Measurements from ENCODE around the gene DNASE1L2.
"Not testable (repeated sequence)": the region's sequence is repeated elsewhere in the genome, so short reads cannot be mapped to it uniquely, and the experiment has no call there.

The DNASE1L2 gene

DNA sequence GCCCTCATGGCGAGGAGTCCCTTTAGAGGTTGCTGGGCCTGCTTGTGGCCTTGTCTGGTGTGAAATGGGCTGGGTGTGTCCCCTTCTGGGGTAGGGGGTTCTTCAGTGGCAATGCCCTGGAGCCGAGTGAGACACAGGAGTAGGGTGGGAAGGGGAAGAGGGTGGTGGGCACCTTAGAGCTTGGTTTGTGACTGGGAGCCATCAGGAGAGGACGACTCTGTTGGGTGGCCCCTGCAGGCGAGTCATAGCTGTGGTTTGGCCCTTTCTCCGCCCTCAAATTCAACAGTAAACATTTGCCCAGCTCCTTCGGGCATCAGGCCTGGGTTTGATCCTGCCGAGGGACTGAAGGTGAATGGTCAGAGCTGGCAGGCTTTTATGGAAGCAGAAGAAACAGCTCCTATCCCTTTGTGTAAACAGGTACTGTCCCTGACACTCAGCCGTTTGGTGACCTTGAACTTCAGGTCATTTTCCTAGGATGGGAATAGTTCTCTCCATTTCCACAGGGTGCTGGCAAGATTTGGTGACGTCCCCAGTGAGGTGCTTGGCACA is 9.9 kb upstream of the DNASE1L2 start:
- no peak for DNase-seq

DNA sequence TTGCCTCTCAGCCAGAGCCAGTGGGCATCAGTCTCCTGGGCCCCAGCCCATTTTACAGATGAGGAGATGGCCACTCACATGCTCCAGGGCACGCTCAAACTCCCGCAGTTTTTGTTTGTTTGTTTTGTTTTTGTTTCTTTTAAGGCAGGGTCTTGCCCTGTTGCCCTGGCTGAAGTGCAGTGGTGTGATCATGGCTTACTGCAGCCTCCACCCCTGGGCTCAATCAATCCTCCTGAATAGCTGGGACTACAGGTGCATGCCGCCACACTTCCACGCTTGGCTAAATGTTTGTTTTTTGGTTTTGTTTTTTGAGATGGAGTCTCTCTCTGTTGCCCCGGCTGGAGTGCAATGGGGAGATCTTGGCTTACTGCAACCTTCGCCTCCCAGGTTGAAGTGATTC is 9.3 kb upstream of the DNASE1L2 start:
- no peak for DNase-seq

DNA sequence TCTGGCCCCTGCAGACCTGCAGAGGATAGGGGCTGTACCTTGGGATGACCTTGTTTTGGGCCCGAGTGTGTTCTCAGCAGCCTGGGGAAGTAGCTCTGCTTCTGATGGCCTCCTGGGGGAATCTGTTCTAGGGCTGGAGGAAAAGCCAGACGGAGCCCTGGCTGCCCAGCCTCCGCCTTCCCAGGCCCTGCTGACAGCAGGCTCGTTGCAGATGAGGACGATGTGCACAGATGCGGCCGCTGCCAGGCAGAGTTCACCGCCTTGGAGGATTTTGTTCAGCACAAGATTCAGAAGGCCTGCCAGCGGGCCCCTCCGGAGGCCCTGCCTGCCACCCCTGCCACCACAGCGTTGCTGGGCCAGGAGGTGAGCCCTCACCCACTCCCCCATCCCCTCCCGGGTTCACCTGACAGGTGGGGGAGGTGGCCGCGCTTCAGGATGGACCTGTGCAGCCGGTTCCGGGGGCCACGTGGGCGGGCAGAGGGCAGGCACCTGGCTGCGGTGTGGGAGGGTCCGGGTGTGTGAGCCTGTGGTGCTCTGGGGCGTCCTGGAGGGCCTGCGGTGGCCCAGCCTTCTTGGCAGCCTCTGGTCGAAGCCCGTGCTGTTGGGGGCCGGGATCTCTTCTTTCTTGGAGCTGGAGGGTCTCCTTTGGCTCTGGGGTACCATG is 8.0 kb upstream of the DNASE1L2 start:
- no peak for DNase-seq

DNA sequence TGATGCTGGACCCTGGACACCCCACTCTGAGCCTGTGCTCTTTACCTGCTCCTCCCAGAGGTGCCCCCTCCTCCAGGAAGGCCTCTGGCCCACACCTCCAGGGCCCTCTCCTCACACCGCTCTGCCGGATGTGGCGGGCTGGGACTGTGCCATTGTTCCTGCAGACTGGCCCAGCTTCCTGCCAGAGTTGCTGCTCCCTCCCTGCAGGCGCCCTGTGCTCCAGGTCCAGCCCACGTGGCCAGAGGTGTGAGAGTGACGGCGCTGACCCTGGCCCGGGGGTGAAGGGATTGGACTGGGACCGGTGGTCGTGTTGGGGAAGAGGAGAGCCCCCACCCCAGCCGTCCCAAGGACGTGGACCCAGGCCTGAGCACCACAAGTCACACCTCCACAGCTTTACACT is 7.2 kb upstream of the DNASE1L2 start:
- no peak for DNase-seq

DNA sequence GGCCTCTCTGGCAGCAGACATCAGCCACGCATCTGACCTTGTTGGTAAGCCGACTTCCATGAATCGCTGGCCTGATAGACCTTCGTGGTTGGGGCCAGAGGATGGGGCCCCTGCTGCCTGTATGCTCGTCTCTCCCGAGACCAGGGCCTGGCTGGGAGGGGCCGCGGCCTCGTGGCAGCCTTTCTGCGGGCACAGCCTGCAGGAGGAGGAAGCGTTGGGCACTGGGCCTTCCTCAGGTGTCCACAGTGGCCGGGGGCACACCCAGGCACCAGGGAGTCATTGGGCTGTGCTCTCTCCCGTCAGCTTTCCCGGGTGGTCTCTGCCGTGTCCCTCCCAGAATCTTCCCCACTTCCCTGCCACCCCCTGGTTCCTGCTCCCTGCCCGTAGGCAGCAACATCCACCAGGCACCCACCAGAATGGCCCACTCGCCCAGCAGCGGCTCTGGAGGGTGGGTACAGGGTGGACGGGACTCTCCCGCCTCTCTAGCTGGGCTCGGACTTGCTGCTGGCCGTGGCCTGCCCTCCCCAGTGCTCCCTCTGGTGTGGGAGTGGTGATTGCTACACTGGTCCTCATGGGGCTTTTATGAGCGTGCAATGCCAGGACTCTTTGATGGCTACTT is 6.5 kb upstream of the DNASE1L2 start:
- DNase-seq = no peak

DNA sequence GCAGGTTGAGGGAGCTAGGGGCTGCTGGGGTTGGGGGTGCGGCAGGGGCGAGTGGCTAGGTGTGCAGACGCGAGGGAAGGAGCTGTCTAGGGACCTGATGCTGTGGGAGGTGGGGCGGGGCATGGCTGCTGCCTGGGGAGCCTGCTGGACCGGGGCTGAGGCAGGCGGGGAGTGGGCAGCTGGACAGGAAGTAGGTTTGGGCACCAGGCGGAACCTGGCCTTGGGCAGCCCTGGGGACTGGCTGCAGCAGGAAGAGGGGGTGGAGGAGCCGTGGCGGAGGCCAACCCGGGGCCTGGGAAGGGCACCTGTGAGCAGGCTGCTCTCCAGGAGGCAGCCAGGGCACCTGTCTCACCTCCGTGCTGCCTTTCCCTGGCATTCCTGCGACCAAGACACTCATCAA is 5.9 kb upstream of the DNASE1L2 start:
- DNase-seq = no peak

DNA sequence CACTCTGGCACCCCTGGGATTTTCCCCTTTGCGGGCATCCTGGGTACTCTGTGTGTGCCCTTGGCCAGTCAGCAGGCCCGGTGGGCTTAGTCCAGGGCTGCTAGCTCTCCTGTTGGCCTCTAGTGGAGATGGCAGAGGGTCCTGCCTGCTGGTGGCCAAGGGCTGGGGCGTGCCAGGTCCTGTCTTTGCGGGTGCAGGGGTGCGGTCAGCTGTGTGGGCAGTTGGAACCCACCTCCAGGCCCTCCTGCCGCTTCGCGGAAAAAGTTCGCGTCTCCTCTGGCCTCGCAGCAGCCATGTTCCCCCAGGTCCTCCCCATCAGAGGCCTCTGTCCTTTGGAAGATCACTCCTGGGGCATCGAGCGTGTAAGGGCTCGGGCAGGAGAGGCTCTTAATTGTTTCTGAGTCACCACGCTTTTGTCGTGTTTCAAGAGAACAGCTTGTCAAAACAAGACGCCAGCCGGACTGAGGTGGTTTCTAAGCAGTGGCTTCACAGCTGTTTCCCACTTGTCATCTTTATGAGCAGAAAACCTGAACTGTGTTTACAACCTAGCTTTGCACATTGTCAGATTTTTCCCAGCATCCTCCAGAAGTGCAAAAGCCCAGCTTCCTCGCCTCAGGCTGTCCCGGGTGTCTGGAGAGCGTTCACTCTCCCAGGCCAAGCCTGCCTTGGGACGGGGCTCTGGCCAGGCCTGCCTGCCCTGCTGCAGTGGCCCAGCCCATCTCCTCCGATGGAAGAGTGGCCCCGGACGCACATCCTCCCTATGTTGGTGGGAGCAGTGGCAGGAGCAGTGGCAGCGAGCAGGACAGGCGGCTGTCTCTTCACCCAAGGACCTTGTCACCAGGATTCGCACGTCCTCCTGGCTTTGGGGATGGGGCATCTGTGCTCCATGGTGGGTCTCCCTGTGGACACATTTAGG is 5.0 kb upstream of the DNASE1L2 start:
- no peak for DNase-seq

DNA sequence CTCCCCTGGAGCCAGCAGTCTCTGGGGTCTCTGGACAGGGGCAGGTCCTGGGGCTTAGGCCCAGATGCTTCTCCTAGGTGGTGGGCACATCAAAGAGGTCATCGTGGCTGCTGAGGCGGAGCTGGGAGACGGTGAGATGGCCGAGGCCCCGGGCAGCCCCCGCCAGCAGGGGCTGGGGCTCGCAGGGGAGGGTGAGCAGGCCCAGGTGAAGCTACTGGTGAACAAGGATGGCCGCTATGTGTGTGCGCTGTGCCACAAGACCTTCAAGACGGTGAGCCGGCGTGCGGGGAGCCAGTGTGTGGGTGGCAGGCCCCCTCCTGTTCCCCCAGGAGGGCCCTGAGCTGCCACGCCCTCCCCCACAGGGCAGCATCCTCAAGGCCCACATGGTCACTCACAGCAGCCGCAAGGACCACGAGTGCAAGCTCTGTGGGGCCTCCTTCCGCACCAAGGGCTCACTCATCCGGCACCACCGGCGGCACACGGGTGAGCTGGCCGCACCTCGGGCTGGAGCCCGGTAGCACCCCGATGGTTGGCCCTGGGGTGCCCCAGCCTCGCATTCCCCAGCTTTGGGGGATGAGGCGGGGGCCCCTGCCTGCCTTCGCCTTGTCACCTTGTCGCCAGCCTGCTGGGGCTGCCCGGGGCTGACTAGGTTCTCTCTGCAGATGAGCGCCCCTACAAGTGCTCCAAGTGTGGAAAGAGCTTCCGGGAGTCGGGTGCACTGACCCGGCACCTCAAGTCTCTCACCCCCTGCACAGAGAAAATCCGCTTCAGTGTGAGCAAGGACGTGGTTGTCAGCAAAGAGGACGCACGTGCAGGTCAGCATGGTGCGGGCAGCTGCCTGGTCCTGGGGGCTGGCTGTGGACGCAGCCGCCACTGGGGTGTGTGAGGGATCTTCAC is 3.9 kb upstream of the DNASE1L2 start:
- no peak for DNase-seq

DNA sequence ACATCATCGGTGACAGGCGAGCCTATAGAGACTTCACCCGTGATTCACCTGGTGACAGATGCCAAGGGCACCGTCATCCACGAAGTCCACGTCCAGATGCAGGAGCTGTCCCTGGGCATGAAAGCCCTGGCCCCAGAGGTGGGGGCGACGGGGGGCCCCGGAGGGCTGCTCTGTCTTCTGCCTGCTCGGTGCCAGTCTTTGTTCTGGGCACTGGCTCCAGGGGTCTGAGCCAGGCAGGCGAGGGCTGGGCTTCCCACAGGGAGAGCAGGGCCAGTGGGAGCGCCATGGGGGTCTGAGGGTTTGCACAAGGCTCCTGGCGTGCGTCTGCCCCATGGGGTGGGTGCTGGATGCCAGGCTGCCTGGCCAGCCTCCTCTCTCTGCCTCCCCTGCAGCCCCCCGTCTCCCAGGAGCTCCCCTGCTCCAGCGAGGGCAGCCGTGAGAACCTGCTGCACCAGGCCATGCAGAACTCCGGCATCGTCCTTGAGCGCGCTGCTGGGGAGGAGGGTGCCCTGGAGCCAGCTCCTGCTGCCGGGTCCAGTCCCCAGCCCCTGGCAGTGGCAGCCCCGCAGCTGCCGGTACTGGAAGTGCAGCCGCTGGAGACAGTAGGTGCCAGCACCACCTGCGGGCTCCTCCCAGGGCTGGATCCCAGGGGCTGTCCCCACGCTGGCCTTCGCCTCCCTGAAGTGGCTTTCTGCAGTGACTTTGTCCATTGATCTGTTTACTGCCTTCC is 3.0 kb upstream of the DNASE1L2 start:
- no peak for DNase-seq

DNA sequence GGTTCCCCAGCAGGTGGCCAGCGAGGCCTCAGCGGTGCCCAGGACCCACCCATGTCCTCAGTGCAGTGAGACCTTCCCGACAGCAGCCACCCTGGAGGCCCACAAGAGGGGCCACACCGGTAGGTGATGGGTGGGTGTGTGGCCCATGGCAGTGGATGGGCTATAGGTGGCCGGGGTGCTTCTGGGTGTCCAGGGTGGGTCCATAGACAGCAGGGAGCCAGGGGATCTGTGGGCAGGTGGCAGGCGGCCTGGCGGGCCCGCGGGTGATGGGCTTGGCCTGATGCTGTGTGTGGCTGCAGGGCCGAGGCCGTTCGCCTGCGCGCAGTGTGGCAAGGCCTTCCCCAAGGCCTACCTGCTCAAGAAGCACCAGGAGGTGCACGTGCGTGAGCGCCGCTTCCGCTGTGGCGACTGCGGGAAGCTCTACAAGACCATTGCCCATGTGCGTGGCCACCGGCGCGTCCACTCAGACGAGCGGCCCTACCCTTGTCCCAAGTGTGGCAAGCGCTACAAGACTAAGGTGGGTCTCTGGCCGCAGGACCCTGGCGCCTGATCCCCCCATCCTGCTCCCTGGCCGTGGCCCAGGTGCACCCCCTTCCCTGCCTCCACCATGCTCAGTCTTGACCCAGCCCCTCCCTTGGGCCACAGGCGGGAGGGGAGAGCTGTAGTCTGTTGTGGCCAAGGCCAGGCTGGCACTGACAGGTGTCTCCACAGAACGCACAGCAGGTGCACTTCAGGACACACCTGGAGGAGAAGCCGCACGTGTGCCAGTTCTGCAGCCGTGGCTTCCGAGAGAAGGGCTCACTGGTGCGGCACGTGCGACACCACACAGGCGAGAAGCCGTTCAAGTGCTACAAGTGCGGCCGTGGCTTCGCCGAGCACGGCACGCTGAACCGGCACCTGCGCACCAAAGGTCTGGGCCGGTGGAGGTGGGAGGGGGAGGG is 2.1 kb upstream of the DNASE1L2 start:
- DNase-seq = no peak

DNA sequence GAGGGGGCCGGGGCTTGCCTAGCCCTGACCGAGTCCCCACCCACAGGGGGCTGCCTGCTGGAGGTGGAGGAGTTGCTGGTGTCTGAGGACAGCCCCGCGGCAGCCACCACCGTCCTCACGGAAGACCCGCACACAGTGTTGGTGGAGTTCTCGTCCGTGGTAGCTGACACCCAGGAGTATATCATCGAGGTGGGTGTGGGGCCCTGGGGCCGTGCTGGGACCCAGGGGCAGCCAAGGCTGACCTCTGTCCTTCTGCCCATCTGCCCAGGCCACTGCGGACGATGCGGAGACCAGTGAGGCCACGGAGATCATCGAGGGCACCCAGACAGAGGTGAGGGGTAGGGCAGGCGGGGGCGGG is 1.5 kb upstream of the DNASE1L2 start:
- DNase-seq = no peak

DNA sequence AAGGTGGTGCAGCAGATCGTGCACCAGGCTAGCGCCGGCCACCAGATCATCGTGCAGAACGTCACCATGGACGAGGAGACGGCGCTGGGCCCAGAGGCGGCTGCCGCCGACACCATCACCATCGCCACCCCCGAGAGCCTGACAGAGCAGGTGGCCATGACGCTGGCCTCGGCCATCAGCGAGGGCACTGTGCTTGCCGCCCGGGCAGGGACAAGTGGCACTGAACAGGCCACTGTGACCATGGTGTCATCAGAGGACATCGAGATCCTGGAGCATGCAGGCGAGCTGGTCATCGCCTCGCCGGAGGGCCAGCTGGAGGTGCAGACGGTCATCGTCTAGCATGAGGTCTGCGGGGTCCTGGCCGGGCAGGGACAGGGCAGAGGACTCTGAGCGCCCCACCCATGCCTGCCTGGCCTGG is 1.0 kb upstream of the DNASE1L2 start:
- DNase-seq = no peak

DNA sequence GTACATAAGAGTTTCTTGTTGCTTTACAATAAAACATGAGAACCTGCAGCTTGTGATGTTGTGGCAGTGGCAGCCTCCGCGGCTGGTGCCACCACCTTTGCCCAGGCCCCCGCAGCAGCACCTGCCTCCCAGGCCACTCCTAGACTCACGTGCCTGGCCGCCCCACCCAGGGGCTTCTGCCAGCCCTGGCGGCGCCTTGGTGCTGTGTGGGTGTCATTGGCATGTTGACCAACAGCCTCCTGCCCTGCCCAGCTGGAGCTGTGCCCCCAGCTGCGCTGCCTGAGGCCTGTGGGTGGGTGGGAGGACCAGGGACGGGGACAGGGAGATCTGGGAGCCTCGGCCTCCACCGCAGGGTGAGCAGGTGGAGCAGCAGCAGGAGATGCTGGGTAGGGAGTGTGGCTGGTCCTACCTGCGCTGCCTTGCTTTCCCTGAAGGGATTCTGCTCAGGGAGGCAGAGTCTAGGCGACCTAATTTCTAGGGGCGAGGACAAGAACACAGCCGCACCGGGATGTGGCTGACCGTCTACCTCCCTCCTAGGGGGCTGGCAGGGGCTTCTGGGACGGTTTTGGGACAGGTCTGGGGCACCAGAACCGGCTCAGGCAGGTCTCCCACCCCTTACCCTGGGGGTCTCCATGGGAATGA is 428 bp upstream of the DNASE1L2 start:
- DNase-seq = no peak

DNA sequence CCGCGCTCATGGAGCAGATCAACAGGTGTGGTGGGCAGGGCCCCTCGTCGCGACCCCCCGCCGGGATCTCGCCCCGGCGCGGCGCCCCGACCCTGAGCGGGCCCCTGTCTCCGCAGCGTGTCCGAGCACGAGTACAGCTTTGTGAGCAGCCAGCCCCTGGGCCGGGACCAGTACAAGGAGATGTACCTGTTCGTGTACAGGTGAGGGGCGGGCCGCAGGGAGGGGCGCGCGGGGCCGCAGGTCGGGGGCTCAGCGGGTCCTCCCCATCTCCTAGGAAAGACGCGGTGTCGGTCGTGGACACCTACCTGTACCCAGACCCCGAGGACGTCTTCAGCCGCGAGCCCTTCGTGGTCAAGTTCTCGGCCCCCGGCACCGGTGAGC is 848 bp downstream of the DNASE1L2 start:
- DNase-seq = no peak

DNA sequence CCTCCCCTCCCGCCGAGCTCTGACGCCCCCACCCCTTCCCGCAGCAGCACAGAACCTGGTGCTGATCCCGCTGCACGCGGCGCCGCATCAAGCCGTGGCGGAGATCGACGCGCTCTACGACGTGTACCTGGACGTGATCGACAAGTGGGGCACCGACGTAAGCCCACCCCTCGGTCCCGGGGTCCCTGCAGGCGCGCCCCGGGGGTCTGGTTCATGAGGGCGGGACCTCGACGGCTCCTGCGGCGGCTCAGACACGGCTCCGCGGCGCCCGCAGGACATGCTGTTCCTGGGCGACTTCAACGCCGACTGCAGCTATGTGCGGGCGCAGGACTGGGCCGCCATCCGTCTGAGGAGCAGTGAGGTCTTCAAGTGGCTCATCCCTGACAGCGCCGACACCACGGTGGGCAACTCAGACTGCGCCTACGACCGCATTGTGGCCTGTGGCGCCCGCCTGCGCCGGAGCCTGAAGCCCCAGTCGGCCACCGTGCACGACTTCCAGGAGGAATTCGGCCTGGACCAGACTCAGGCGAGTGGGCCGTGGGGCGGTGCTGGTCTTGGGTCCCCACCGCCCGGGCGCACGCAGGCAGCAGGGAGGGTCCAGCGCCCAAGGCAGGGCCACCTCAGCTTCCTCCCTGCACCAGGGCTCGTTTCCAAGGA is 1.4 kb downstream of the DNASE1L2 start:
- no peak for DNase-seq

DNA sequence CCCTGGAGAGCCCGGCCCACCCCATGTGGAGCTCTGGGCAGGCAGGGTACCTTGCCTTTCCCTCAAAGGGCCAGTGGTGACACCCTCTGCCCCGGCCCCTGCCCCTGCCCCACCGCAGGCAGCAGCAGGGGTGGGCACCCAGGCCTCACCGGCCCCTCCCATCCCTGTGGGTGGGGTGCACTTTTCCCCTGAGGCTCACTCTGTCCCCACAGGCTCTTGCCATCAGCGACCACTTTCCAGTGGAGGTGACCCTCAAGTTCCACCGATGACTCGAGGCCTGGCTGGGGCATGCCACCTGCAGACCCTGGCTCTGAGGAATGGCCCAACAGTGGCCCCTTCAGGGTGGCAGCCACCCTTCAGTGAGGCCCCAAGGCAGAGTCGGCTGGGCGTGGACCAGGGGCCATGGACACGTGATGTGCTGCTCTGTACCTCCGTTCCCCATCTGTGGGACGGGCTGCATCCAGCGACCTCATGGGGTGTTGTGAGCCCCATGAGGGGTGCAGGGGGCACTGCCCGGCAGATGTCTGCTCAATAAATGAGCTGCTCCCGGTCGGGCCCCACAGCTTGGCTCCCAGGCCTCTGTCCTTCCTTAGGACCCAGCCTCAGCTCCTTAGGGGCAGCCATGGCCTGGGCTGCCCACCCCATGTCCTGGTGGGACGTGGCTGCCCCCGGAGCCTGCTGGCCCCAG is 2.0 kb downstream of the DNASE1L2 start:
- DNase-seq = no peak

DNA sequence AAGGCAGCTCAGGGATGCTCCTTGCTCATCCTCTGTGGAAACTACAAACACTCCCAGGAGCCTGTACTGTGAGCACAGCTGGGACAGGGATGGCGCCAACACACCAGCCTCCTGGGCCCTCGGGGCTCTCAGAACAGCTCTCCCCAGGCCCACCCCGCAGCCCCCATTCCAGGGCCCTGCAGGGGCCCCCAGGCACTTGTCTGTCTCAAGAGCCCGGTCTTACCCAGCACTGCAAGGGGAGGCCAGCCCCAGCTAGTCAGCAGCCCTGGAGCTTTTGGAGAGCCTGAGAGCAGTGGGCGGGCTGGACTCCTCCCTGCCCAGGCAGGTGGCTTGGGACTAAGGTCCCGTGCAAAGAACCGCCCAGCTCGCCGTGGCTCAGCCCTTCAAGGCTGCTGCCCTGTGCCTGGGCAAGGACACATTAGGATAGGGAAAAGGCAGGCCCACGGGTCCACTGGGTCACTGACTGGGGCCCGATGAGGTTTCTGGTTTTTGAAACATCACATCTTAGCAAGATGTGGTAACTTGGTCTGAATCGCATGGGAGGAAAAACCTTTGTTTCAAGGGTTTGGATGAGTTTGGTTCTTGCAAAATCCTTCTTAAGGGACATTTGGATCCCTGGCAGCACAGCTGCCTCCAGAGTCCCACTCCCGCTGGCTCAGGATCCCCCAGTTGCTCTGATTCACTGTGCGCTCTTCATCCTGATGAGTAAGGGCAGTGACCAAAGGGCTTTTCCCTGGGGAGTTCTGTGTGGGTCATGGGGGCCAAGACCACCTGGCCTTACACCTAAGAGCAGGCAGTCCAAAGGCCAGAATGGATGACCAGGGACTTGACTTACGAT is 2.8 kb downstream of the DNASE1L2 start:
- DNase-seq = no peak

DNA sequence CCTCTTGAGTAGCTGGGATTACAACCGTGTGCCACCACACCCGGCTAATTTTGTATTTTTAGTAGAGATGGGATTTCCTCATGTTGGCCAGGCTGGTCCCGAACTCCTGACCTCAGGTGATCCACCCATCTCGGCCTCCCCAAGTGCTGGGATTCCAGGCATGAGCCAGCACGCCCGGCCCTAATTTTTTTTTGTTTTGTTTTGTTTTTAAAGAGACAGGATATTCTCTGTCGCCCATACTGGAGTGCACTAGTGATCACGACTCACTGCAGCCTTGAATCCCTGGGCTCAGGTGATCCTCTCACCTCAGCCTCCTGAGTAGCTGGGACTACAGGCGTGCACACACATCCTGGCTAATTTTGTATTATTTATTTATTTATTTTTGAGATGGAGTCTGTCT is 4.1 kb downstream of the DNASE1L2 start:
- DNase-seq = not testable (repeated sequence)
